ENCODE measurements around the gene HTT. TPM values are rescaled to one million over a fixed set of nuclear protein-coding genes. Genes with fewer than 3 reads are reported as not detected.

HTT gene
- total and polyA plus RNA-seq, 2 of the 13 experiments (the other 11 are each of a cell fraction or from before 2014, with no cell fraction given): 17.5 to 19.5 TPM

DNA sequence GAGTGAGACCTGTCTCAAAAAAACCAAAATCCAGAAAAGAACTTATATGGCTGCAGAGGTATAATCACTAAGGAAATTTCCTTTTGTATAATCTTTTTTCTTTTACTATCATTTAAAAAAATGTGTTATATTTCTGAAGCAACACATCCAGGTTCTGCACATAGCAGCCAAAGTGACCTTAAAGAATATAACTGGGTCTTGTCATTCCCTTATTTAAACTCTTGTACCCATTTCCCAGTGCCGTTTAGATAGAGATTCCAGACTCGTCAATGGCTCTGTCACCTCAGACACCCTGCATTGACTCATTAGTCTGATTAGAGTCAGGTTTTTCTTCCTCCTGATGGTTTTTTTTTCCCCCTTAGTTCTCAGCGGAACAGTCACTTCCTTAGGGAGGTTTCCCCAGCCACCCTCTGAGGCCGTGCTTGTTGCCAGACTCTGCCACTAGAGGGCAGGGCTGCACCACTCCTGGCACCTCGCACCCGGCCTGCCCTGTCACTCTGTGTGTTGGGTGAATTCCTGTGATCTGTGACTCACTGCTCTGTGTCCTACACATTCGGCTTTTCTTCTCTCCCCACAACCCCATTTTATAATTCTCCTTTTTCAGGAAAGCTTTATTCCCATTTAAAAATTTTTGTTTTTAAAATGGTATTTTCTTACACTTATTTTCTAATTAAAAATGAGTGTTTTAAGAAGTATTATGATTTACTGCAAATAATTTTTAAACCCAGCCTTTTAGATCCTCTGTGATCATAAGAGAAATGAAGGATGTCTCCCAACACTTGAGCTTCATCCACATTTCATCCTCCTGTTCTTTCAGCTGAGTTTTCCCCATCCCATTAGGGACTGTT is 32.1 kb downstream of the HTT start (continued):
- TF ChIP-seq ARID4A (CRISPR knock-in tag; IDR thresholded peaks at IDR 0.05; ENCODE audit: borderline replicate concordance) (peak; percentile 39; the same call in 1 of the 2 replicates), ZNF614 (CRISPR knock-in tag; IDR thresholded peaks at IDR 0.05; ENCODE audit: borderline replicate concordance) (no peak), SNRNP70 (IDR thresholded peaks at IDR 0.05; ENCODE audit: low read depth, low read length) (no peak), ZNF3 (CRISPR knock-in tag; IDR thresholded peaks at IDR 0.05) (peak; percentile 90), MXI1 (IDR thresholded peaks at IDR 0.05; ENCODE audit: borderline replicate concordance, low read depth, low read length) (peak; percentile 25; the same call in 1 of the 3 replicates), FOXA1 (IDR thresholded peaks at IDR 0.05) (no peak), FOXA1 (CRISPR knock-in tag; IDR thresholded peaks at IDR 0.05) (0 out of 2 replicates have a peak, but pooled peaks have one; percentile 11)

DNA sequence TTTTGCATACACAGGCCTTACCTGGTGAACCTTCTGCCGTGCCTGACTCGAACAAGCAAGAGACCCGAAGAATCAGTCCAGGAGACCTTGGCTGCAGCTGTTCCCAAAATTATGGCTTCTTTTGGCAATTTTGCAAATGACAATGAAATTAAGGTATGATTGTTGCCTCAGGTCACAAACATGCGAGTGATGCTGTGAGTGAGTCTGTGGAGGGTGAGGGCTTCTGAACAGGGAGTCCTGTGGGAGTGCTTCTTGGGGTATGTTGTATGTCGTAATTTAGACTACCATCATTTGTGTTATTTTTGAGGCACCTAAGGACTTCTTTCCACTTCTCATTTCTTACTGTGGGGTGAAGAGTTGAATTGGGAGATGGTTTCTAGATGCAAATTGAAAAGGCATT is 32.8 kb downstream of the HTT start:
- TF ChIP-seq ZNF501 (CRISPR knock-in tag; IDR thresholded peaks at IDR 0.05) (no peak), ATF7 (IDR thresholded peaks at IDR 0.05) (no peak), ATF7 (CRISPR knock-in tag; IDR thresholded peaks at IDR 0.05) (no peak), ZNF747 (CRISPR knock-in tag; IDR thresholded peaks at IDR 0.05; ENCODE audit: borderline replicate concordance) (no peak), ZNF816 (CRISPR knock-in tag; IDR thresholded peaks at IDR 0.05; ENCODE audit: borderline replicate concordance) (no peak), ZNF232 (CRISPR knock-in tag; IDR thresholded peaks at IDR 0.05; ENCODE audit: borderline replicate concordance) (no peak), ZNF33A (CRISPR knock-in tag; IDR thresholded peaks at IDR 0.05; ENCODE audit: borderline replicate concordance) (no peak), FOXJ3 (CRISPR knock-in tag; IDR thresholded peaks at IDR 0.05; ENCODE audit: borderline replicate concordance) (no peak), RBAK (CRISPR knock-in tag; IDR thresholded peaks at IDR 0.05) (no peak), ZFP36 (IDR thresholded peaks at IDR 0.05; ENCODE audit: borderline replicate concordance, low read depth, low read length, partially characterized antibody) (no peak), ETV6 (CRISPR knock-in tag; conservative IDR thresholded peaks at IDR 0.05) (no peak), CHCHD3 (CRISPR knock-in tag; IDR thresholded peaks at IDR 0.05) (no peak)
- no peak overlapping the region for H3K9ac ChIP-seq (ENCODE audit: insufficient read depth, low read depth, low read length)
- CTCF ChIA-PET (ENCODE audit: low intra/inter-chr PET ratio, low total read pairs): interaction anchor here (1.0 to 1.6 kb wide), 3 partner anchors 29 to 359 kb away, joined by 3 to 9 read pairs (median 4); no protein-coding TSS in a partner anchor

More for the DNA sequence above, 32.8 kb downstream of the HTT start:
- FAIRE-seq (no peak), DNase-seq (ENCODE audit: low spot score) (no peak), ATAC-seq (no peak)
- H3K9me3 ChIP-seq (ENCODE audit: low read length): no peaks in the 10 kb centered on the region
- WGBS (ENCODE audit: low lambda C conversion rate): 100% methylated on average over 5 of the region's 5 CpGs
- H3K27ac ChIP-seq (ENCODE audit: extremely low read length, insufficient read depth, low read length): no peak overlapping the region
- no peak overlapping the region for H3K4me2 ChIP-seq (ENCODE audit: low read depth, low read length)
- no peaks in the 10 kb centered on the region for H4K20me1 ChIP-seq (ENCODE audit: insufficient read depth, low read length)
- H3K79me2 ChIP-seq (ENCODE audit: insufficient read depth, low read length): no peaks in the 10 kb centered on the region
- no TSS peak for BruUV-seq (replicated peaks)
- H3K4me3 ChIP-seq (replicated peaks in 1 of 3; ENCODE audit: insufficient read depth in 1 of 3, low read depth in 2 of 3, low read length in 3 of 3): no peak overlapping the region
- in situ Hi-C loops (cut with HindIII; ENCODE audit: extremely low pct_ligation_motif_present, low pct_unique_long_range_greater_than_20kb) (no loop called here), intact Hi-C loops (cut with micrococcal nuclease; ENCODE audit: unreplicated experiment) (loop anchor here (2.0 to 5.0 kb wide), 2 partner anchors 30 to 335 kb away; partner anchors contain the start of gene HGFAC)
- no peaks in the 10 kb centered on the region for H3K27me3 ChIP-seq (ENCODE audit: control insufficient read depth in 1 of 2, insufficient read depth in 2 of 2, low read length in 2 of 2)
- POLR2A ChIA-PET: no interaction called here
- peaks cover 2% of the 10 kb centered on the region; the same call in 1 of the 2 replicates for H3K4me1 ChIP-seq (ENCODE audit: insufficient read depth, low read length)
- no peak overlapping the region for H2AFZ ChIP-seq (ENCODE audit: low read length)
- H3K36me3 ChIP-seq (replicated peaks in 1 of 2; ENCODE audit: control insufficient read depth in 1 of 2, insufficient read depth in 2 of 2, low read length in 2 of 2): peaks cover 19 to 65% of the 10 kb centered on the region in 2 experiments

All from HepG2 (cell line).